SIG-M5 (cell line): Measurements from ENCODE around the gene DDX27.

ENCODE experiments used
- DNase-seq: peaks from one replicate; lab custom pipeline; 2025; lab: John Stamatoyannopoulos, UW

The DDX27 gene

GRCh38 chr20:49278036-49278817 is 59.0 kb downstream of the DDX27 start, which contains the start of gene ZNFX1:
TSS of gene ZNFX1 (minus strand) at chr20:49278057. CDS start at chr20:49275839, 2,218 bp downstream.
- peak; percentile 95 for DNase-seq

GRCh38 chr20:49278818-49279676 is 59.8 kb downstream of the DDX27 start:
- no peak for DNase-seq

DNA sequence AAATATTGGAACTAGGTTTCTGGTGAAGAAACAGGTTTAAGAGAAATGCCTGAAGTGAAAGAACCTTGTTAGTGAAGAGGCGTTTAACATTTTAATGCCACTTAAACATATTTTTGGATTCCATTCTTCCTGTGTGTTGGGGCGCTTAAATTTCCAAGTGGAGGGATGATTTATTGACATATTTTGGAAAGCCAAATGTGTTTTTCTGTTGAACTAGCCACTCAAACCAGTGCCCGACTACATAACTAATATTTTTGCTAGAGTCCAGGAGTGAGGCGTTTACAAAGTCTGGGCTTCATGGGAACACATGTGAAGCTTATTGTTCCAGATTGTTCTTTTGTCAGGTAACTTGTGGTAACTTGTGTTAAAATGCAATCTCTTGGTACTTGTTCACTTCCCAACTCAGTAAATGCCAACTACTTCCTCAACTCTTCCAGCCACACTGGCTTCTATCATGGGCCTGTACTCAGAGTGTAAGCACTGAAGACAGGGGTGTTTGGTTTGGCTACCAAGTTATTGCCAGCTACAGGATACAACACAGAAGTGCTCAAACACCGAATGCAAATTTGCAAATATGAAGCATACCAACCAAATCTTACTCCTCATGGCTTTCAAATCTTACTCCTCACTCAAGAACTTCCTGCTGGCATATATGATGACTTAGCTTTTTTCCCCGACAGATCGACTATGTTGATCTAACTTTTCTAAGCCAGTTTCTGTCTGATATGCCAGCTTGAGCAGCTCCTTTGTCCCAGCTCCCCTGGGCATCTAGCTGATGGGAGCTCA is 60.7 kb downstream of the DDX27 start:
- DNase-seq, result no peak

GRCh38 chr20:49280463-49281058 is 61.3 kb downstream of the DDX27 start:
- DNase-seq, result no peak

- DNase-seq, result peak; percentile 89
Observed at GRCh38 chr20:49281059-49281912, 62.1 kb downstream of the DDX27 start.

DNA sequence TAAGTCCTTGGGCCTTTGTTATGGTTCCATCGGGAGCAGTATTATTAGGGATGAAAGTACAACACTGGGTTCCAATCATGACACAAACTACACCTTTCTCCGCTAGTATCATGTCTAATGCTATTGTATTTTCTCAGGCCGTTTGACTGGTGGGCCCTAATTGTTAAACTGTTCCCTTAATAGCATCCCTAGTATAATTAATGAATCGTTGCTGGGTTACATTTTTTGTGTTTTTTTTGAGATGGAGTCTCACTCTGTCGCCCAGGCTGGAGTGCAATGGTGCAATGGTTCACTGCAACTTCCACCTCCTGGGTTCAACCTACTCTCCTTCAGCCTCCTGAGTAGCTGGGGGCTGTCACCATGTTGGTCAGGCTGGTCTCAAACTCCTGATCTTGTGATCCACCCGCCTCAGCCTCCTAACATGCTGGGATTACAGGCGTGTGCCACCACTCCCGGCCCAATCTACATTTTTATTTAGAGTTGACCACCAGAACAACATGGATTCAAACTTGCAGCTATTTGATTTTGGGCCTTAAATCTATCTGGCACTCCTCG is 62.8 kb downstream of the DDX27 start:
- DNase-seq, result no peak

- no peak for DNase-seq
Observed at GRCh38 chr20:49282584-49283171, 63.5 kb downstream of the DDX27 start.

GRCh38 chr20:49283176-49283702 is 64.0 kb downstream of the DDX27 start:
- no peak for DNase-seq

DNA sequence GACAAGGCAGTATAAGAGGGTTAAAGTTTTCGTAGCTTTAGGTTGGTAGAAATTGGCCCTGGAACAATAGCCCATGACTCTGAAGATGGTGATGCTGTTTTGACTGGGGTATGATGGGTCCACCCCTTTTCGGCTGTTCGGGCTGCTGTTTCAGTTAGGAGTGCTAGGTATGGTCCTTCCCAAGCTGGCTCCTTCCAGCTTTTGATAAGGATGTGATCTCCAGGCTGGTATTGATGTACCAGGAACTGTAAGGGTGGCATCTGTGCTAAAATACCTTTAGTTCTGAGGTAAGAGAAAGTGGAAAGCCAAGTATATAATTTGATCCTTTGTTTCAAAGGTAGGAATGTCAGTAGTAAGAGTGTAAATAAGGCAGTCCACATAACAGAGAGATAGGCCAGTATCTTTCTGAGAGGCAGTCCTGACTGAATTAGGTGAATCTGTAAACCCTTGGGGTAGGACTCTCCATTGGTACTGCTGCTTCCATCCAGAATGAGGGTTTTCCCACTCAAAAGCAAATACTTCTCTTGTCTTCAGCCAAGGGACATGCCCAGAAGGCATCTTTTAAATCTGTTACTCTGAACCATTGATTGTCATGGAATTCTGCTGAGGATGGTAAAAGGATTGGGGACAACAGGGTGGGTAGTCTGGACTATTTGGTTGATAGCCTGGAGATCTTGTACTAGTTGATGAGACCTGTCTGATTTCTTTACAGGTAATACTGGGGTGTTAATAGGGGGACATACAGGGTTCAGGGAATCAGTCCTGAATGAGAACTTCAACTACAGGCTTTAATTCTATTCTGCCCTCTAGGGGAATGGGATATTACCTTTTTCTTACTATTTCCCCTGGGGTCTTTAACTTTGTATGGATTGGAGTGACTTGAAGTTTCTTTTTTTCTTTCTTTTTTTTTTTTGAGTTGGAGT is 64.7 kb downstream of the DDX27 start:
- DNase-seq, result no peak

GRCh38 chr20:49284818-49285217 is 65.6 kb downstream of the DDX27 start:
- no peak for DNase-seq

DNA sequence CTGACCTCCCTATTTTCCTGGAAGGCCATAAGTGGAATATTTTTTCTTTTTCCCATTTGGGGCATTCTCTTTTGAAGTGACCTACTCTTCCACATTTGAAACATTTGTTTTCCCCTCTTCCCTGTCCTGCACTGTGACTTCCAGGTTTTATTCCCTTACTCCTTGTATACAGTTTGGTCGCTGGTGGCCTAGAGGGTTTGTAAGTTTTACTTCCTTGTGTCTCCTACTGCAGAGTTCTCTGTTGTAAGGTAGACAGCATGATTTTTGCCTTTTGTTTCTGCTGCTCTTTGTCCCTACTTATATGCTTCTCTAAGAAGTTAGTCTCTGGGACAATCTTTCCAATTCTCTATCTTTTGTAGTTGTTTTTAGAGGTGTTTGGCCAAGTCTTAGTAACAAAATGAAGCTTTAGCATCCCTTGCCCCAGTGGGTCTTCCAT is 66.0 kb downstream of the DDX27 start:
- no peak for DNase-seq

GRCh38 chr20:49285813-49286494 is 66.7 kb downstream of the DDX27 start:
- DNase-seq, result no peak

GRCh38 chr20:49286689-49287551 is 67.7 kb downstream of the DDX27 start:
- DNase-seq, result peak; percentile 16

DNA sequence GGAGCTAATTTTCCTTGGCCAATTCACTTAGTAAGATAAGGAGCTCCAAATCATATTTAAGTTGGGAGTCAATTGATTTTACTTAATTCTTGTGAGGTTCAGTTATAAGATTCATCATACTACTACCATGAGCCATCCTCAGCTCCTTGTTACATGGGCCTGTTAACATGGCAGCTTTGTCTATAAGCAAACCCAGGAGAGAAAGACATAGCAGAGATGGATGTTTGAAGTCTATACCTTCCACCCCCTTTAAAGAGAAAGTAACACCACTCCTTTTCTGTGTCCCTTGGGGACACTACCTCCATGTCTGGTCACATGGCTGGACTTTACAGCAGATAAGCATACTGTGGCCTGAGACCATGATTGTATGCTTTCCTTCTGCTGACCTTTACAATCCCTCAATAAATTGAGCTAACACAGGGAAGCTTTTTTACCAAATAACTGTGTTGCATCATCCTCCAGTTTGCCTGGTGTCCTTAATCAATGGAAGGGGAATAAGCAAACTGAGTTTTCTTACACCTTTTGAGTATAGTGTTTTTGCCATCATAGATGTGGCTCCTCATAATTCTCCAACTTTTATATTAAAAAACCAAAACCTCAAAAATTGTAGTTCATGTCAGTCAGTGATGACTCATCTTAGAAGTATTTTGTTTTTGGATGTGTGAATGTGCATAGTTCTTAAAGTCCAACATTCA is 68.5 kb downstream of the DDX27 start:
- no peak for DNase-seq

- DNase-seq, result no peak
Observed at GRCh38 chr20:49288250-49288751, 69.1 kb downstream of the DDX27 start.
